ENCODE data around the gene TGFBR2.

- TF ChIP-seq CTCF (conservative IDR thresholded peaks at IDR 0.05; ENCODE audit: low read depth, low read length) (no peak), EZH2 (IDR thresholded peaks at IDR 0.05; ENCODE audit: borderline replicate concordance, low read depth, low read length, poor library complexity, severe bottlenecking) (no peak)
Observed at GRCh38 chr3:30608598-30608947, 2.2 kb downstream of the TGFBR2 start.
